ENCODE results near the gene SMARCC1.

The SMARCC1 gene

DNA sequence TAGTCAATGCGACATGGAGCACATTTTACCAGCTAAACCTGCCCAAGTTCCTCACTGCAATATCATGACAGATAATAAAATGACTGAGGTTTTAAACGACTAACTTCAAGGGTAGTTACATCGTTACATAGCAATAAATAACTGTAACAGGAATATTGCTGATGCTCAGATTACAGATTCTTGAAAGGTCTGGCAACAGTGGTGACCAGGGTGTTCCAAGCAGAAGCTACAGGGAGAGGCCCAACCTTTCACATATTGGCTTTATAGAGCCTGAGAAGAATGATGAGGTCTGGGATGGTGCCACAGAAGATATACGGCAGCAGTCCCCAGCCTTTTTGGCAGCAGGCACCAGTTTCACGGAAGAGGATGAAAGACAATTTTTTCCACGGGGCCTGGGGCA lies 151.9 kb downstream of the SMARCC1 start:
- DNase-seq: no peak

DNA sequence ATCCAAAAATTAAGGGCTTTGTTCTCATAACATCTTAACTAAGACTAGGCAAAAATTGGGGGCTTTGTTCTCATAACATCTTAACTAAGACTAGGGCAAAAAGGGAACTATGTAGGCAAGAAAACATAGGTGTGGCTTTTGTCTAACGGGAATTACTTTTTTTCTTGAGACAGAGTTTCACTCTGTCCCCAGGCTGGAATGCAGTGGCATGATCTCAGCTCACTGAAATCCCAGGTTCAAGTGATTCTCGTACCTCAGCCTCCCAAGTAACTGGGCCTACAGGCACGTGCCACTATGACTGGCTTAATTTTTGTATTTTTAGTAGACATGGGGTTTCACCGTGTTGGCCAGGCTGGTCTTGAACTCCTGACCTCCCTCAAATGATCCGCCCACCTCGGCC lies 153.3 kb downstream of the SMARCC1 start:
- DNase-seq: no peak

DNA sequence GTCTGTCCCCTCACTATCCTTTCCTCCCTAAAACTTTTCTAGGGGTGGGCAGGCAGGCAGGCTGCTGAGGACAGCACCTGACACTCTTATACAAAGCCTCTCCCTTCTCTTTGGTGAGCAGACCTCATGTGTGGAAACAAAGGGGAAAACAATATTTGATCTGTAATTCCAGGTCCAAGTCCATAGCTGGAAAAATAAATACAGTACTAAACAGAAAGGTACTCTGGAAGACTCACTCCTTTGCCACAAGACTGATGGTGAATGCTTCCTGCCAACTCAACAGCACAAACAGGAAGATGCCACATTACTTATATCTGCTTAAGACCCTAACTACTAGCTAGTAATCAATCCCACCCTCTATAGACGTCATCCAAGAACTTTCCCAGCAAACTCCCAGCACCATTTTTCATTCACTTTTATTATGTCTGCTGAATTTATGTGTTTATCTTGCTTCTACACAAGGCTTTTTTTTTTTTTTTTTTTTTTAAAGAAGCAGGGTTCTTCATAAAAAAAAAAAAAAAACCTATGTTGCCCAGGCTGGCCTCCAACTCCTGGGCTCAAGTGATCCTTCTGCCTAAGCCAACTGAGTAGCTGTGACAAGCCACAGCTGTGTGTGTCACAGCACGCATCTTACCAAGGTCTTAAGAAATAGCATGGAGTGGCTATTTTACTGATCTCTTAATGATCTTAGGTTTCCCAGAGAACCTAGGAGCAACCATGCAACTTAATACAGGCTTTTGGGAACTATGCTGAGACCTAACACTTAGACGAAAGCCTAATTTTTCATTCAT lies 158.8 kb downstream of the SMARCC1 start:
- DNase-seq: no peak

DNA sequence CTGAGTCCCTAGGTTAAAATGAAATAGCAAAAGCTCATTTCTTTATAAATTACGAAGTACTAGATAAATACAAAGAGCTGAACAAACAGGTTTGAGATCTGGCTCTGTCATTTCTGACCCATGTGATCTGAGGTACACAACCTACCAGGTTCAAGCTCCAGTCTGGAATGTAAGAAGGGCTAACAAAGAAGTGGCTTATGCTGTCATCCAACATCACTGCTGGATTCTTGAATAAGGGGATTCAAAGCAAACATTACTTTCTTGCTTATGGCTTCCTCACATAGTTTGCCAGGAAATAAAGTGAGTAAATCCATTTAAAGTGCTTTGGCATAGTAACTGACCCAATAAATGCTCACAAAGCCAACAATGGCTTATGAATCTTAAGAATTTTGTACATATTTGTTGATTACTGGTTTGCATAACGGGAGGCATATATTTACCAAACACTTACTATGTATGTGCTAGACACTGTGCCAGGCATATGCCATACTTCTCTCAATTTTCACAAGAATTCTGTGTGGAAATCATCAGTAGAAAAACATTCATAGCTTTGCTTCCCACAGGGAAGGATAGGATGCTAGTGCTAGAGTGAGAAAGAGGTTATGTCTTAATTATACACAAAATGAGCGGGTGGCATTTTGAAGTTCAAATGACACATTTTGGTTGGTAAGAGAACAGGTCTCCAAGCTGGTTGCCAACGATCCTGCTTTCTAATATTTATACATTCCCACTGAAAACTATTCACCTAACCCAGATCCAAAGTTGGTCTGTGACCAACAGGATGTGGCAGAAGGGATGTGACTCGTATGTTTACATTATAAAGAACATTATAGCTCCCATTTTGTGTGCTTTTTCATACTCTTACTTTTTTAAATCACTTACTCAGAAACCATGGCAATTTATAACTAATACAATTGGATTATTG lies 164.3 kb downstream of the SMARCC1 start:
- no peak for DNase-seq

GRCh38 chr3:47614788-47615187 lies 166.9 kb downstream of the SMARCC1 start:
- DNase-seq: no peak

DNA sequence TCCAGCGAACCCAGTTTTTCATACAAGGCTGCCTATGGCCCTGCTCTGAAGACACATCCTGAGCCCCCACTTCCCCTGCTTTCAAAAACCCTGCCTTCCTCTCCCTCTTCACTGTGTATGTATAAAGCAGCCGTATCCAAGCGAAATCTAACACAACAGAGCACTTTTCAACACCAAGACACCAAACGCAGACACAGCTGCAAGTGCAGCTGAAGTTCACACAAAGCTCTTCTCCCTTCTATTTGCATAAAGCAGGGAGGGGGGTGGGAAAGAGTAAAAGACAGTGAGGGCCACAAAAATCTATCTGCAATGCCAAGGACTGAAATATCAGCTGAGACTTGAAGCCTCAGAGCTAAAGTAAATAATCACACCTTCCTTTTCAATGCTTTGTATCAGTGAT lies 168.0 kb downstream of the SMARCC1 start:
- no peak for DNase-seq

DNA sequence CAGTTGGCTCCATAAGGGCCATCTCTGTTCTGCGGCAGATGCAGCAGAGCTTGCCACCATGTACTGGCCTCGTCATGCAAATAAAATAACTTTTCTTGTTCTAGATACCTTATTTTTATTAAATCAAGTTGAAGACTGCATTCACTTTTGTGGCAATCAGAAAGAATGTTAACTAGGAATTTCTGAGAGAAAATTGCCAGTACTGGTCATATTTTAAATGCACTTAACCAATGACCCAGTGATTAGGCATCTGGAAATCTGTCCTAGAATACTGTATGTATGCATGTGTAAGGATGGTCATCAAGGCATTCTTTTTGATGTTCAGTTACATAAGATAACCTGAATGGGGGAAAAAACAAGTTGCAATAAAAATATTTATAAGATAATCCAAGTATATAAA lies 168.8 kb downstream of the SMARCC1 start:
- no peak for DNase-seq

DNA sequence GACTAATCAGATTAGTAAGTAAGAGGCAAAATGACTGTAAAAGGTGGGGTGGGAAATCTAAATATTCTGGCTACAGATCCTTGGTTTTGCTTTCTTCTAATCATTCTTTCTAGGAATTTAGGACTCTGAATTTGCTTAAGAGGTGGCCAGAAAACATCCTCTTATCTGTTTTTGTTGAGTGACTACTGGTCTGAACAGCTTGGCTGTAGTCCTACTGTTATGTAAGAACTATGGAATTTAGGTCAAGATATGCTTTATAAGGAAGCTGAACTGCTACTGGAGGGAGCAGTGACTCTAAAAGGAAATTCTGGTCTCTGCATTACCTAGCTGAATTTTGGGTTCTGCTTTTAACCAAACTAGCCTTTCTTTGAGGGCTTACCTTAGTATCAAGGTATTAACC lies 169.5 kb downstream of the SMARCC1 start:
- DNase-seq: no peak

- DNase-seq: no peak
Measured at GRCh38 chr3:47611576-47611975, 170.1 kb downstream of the SMARCC1 start.

GRCh38 chr3:47610583-47610982 lies 171.1 kb downstream of the SMARCC1 start:
- no peak for DNase-seq

- no peak for DNase-seq
Measured at GRCh38 chr3:47607335-47607734, 174.4 kb downstream of the SMARCC1 start.

- DNase-seq: no peak
Measured at GRCh38 chr3:47606165-47606564, 175.5 kb downstream of the SMARCC1 start.

GRCh38 chr3:47605652-47606051 lies 176.0 kb downstream of the SMARCC1 start:
- no peak for DNase-seq

GRCh38 chr3:47604145-47604544 lies 177.5 kb downstream of the SMARCC1 start:
- no peak for DNase-seq

DNA sequence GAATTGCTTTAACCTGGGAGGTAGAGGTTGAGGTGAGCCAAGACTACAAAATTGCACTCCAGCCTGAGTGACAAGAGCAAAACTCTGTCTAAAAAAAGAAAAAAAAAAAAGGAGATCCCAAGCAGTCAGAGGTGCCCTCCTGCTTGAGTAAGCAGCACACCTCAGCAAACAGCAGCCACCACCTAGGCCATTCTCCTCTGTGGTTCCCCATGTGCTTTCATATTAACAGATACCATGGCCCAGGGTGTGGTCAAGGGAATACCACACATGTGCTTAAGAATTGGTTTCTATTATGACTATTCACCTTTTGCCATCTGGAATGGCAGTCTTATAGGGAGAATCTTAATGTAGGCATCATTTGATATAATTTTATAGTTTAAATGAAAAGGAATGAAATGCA lies 178.4 kb downstream of the SMARCC1 start:
- DNase-seq: no peak

- DNase-seq: no peak
Measured at GRCh38 chr3:47601281-47601680, 180.4 kb downstream of the SMARCC1 start.

GRCh38 chr3:47594792-47595191 lies 186.9 kb downstream of the SMARCC1 start:
- no peak for DNase-seq

GRCh38 chr3:47592066-47592795 lies 189.5 kb downstream of the SMARCC1 start:
- no peak for DNase-seq

DNA sequence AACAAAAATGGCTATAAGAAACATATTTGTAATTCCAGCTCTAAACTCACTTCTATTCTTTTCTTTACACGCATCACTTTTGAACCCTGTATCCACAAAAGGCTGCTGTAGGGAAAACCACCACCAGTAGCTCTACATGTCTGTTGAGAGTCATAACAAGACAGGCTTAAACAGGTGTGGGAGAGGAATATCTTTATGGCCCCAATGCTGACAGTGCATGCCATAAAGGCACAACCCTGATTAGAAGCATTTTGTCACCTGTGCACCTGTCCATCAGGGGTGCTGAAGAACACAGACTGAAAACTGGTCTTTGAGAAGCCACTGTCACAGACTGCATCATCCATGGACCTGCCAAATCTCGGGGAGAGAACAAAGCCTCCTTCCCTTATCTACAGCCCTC lies 191.5 kb downstream of the SMARCC1 start:
- no peak for DNase-seq

DNA sequence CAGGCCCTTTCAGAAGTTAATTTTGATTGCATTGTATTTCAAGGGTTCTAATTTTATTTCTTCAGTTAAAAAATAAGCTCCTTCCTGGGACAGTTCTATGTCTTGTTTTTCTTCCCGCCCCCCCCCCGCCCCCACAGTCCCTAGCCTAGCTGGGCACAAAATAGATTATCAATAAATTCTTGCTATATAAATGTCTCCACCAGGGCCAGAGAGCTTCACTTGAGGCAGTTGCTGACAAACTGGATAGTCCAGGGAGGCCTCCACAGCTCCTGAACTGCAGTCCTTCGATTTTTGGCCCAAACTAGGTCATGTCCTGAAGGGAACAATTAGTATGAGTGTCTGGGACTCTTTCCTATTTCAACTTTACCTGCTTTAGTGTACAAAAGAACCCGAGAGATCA lies 193.1 kb downstream of the SMARCC1 start:
- no peak for DNase-seq

- DNase-seq: no peak
Measured at GRCh38 chr3:47588053-47588452, 193.6 kb downstream of the SMARCC1 start.

DNA sequence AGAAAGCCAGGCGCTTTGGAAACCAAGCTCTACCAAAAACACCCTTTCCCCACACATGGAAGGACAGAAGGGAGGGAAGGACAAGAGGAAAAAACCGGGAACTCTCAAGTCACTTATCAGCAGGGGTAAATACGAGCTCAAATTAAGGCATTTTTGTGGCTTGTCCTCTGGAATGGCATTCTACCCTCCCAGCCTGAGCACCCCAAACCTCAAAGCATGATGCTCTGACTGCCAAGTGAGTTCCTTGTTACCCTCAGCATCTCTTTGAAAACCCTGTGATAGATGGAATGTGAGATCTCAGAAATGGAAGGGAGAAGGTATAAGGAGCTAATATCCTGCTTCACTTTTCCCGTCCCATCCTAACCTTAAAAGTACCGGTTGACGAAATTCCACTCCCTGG lies 194.9 kb downstream of the SMARCC1 start:
- no peak for DNase-seq

- no peak for DNase-seq
Measured at GRCh38 chr3:47583320-47584075, 198.2 kb downstream of the SMARCC1 start.
